HG02852 (cell line): ENCODE data around the gene PFN3.
A peak's percentile ranks its signal among the peaks of the same experiment; 100 is the strongest.

Experiments used
- ATAC-seq: cut with Tn5 transposase; IDR thresholded peaks from one replicate; pipeline ENCODE4 v1.9.1; 2021; ENCODE audit warnings: mild to moderate bottlenecking, moderate library complexity; ENCODE audit not compliant: unreplicated experiment

Gene PFN3

GRCh38 chr5:177396807-177397206 lies 3.7 kb downstream of the PFN3 start:
- no peak for ATAC-seq

DNA sequence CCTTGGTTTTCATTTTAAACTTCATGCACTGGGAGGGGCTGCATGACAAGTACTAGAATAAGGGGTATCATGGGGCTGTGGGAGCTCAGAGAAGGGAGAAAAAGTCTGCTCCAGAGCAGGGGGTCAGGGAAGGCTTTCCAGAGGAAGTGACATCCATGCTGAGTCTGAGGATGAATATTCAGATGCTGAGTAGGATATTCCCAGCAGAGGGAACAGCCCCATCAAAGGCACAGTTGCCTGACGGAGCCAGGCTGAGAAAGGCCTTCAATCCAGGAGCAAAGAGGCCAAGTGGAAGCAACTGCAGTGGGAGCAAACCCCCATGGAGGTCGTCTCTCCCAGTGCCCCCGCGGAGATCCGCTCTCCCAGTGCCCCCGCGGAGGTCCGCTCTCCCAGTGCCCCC lies 4.4 kb downstream of the PFN3 start:
- no peak for ATAC-seq

GRCh38 chr5:177393990-177394389 lies 6.5 kb downstream of the PFN3 start:
- no peak for ATAC-seq

- ATAC-seq: no peak
Observed at GRCh38 chr5:177393206-177393765, 7.2 kb downstream of the PFN3 start.

DNA sequence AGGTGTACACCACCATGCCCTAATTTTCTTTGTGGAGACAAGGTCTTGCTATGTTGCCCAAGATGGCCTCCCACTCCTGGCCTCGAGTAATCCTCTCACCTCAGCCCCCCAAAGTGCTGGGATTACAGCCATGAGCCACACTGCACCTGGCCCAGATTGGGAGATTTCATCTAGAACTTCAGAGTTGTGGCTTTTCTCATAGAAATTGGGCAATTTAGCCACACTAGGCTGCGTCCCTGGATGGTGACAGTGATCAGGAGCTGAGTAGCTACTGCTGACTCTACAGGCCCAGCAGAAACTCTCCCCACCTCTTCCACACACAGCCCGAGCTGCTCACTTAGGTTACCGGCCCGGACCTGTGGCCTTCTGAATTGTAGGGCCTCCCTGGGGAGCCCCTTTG lies 7.7 kb downstream of the PFN3 start:
- ATAC-seq: no peak

GRCh38 chr5:177390363-177391300 lies 9.8 kb downstream of the PFN3 start:
- ATAC-seq: no peak

- ATAC-seq: peak; percentile 41
Observed at GRCh38 chr5:177389241-177390169, 11.0 kb downstream of the PFN3 start.

DNA sequence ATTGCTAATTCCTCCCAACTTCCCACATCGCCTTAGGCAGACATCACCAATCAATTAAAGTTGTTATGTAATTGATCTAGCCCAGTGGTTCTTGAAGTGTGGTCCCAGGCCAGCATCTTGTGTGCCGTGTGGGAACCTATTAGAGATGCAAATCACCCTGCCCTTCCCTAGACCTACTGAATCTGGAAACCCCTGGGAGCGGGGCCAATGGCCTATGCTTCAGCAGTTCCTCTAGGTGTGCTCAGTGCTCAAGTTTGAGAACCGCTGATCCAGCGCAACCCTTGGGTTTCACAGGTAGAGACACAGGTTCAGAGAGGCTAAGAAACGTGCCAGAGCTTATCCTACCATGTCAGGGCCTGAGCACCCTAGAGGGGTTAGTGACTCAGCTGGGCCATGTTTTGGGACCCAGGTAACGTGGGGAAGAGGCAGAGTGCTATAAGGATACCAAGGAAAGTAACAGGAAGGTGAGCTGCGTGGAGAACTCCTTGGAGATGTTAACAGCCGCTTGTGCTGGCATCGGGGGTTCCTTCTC lies 11.9 kb downstream of the PFN3 start:
- ATAC-seq: no peak

- no peak for ATAC-seq
Observed at GRCh38 chr5:177387405-177387804, 13.1 kb downstream of the PFN3 start.

- no peak for ATAC-seq
Observed at GRCh38 chr5:177386542-177386941, 13.9 kb downstream of the PFN3 start.

GRCh38 chr5:177385720-177386119 lies 14.7 kb downstream of the PFN3 start:
- ATAC-seq: no peak

DNA sequence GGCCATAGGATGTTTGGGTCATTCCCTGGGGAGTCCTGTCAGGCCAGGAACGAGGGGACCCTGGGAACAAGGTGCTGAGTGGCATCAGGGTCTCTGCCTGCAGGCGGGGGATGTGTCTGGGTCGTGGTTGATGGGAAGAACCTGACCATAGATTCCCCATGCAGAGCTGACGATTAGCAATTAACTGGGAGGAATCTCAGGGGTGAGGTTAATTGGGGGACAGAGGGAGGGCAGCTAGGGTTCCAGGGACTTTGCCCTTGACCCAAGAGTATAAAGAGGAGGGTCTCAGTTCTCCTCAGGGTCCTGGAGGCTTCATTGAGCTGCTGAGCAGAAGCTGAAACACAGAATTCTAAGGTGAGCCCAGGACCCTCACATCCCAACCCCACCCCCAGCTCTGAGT lies 16.3 kb downstream of the PFN3 start, which contains the start of gene SLC34A1:
SLC34A1 (plus strand) TSS at position 301 of the 400 bp plus-strand sequence. CDS start 1,308 bp downstream, outside the sequence.
- no peak for ATAC-seq

DNA sequence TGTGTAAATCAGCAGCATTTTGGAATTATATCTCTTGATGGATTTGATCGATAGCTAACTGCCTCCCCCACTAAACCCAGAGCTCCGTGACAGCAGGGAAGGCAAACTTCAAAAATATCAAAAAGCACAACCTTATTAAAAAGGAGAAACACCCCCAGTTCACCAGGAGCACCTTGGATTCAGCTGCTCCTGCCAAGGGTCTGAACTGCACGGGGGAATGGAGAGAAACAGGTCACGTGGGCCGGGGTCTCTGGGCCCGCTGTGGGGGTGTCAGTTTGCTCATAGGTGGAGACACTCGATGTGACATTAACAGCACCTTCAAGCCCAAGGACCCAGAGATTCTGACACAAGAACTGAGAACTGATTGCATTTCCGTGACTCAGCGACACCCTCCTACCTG lies 17.3 kb downstream of the PFN3 start:
- ATAC-seq: no peak

DNA sequence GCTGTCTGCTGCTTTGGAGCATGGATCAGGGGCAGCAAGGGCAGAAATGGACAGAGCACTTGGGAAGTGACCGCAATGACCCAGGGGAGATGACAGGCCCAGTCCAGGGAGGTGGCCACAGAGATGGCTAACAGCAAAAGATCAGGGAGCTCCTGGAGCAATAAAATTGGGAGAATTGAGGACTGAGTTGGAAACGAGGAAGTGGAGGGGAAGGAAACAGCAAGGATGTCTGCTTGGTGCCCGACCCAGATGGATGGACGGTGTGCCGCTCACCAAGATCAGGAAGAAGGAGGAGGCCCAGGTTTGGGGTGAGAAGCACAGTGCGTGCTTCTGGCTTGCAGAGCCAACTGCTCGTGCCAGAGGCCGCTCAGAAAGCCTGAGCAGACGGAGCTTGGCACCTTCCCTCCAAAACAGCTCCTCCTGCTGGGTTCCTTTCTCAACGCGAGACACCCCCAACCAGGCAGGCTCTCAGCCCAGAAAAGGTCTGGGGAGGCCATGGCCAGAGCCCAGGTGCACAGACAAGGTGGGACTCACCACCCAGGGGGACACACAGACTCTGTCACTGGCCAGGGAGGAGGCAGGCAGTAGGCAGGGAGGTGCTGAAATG lies 17.9 kb downstream of the PFN3 start:
- ATAC-seq: no peak

- no peak for ATAC-seq
Observed at GRCh38 chr5:177380805-177381126, 19.7 kb downstream of the PFN3 start.

- ATAC-seq: no peak
Observed at GRCh38 chr5:177378884-177379883, 21.3 kb downstream of the PFN3 start.

- no peak for ATAC-seq
Observed at GRCh38 chr5:177377851-177378776, 22.3 kb downstream of the PFN3 start.

DNA sequence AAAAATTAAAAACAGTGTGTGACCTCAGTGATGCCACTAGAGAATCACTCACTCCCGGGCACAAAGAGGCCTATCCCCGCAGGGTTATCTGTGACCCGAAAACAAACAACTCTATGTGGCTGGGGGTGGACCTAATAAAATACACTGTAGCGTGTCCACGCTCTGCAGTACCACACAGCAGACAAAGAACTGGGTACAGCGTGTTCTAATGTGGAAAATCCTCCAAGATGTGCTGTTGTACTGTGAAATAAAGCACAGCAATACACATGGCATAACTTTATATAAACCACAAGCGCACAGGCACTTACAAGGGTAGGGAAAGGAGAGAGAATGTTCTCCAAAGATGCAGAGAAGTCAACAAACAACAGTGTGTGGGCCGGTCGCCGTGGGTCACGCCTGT lies 24.4 kb downstream of the PFN3 start:
- ATAC-seq: no peak
